Transverse colon (tissue), 4 donors: Measurements from ENCODE around the gene SMYD3.

Experiments
- CTCF ChIP-seq, 5 experiments: fragments of 200-600 bp in 3 of 5; fragments of 450-650 bp in 2 of 5; sonication (generic) in 3 of 5; IDR thresholded peaks; 1 replicate in 2 of 5; 2 replicates in 3 of 5; pipeline ENCODE4 v1.5.1; 2016 to 2017; ENCODE audit warnings: antibody characterized with exemption in 5 of 5, inconsistent platforms in 3 of 5, mild to moderate bottlenecking in 2 of 5, moderate library complexity in 1 of 5
- EP300 ChIP-seq: sonication (generic); formaldehyde crosslinking; IDR thresholded peaks from one replicate; pipeline ENCODE4 v1.6.1; 2017; ENCODE audit warnings: antibody characterized with exemption, low read depth
- POLR2AphosphoS5 ChIP-seq, 3 donors: sonication (generic); formaldehyde crosslinking; IDR thresholded peaks; one replicate each; pipeline ENCODE4 v1.6.1; 2016; ENCODE audit warnings: antibody characterized with exemption in 3 of 3

DNA sequence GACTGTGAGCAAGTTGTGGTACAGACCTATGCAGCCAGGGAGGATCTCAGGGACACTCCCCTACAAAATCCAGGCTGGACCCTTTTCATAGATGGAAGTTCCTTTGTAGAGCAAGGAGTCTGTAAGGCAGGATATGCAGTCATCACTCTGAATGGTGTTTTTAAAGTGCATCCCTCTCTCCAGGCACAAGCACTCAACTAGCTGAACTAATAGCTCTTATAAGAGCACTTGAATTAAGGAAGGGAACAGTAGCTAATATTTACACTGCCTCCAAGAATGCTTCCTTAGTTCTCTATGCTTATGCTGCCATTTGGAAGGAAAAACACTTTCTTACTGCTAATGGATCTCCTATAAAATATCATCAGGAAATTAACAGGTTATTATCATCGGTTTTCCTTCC is 27.0 kb upstream of the SMYD3 start:
- TF ChIP-seq CTCF (IDR thresholded peaks at IDR 0.05) = no peak
- no peak for TF ChIP-seq POLR2AphosphoS5 (IDR thresholded peaks at IDR 0.05)
- TF ChIP-seq EP300 = no peak
